Activated naive CD4-positive, alpha-beta T cell treated with anti-CD3 and anti-CD28 coated beads, Interleukin-2, amount 50 U/mL, for 16 hours (primary cell): ENCODE measurements around the gene ATIC.
"Not testable (repeated sequence)": the region's sequence is repeated elsewhere in the genome, so short reads cannot be mapped to it uniquely, and the experiment has no call there.

Experiments
- DNase-seq: peaks from one replicate; pipeline ENCODE4 v3.0.0-alpha.2; 2020

ATIC gene

GRCh38 chr2:215316336-215316735, 4.5 kb downstream of the ATIC start:
- DNase-seq = no peak

- DNase-seq = no peak
These were observed 7.6 kb downstream of the ATIC start for GRCh38 chr2:215319500-215319899.

GRCh38 chr2:215320102-215320501, 8.2 kb downstream of the ATIC start:
- DNase-seq = no peak

- DNase-seq = no peak
These were observed 8.8 kb downstream of the ATIC start for GRCh38 chr2:215320679-215321078.

GRCh38 chr2:215324811-215325210, 13.0 kb downstream of the ATIC start:
- no peak for DNase-seq

- DNase-seq = no peak
These were observed 16.2 kb downstream of the ATIC start for GRCh38 chr2:215328066-215328465.

- no peak for DNase-seq
These were observed 21.2 kb downstream of the ATIC start for GRCh38 chr2:215332872-215333595.

- DNase-seq = no peak
These were observed 27.2 kb downstream of the ATIC start for GRCh38 chr2:215338883-215339679.

- no peak for DNase-seq
These were observed 36.0 kb downstream of the ATIC start for GRCh38 chr2:215347878-215348277.

GRCh38 chr2:215352602-215353001, 40.7 kb downstream of the ATIC start:
- no peak for DNase-seq

GRCh38 chr2:215354771-215355695, 43.2 kb downstream of the ATIC start:
- no peak for DNase-seq

GRCh38 chr2:215355801-215356200, 43.9 kb downstream of the ATIC start:
- DNase-seq = no peak

- DNase-seq = no peak
These were observed 44.6 kb downstream of the ATIC start for GRCh38 chr2:215356334-215356947.

- DNase-seq = no peak
These were observed 45.1 kb downstream of the ATIC start for GRCh38 chr2:215356948-215357461.

- DNase-seq = no peak
These were observed 45.8 kb downstream of the ATIC start for GRCh38 chr2:215357660-215358059.

- DNase-seq = no peak
These were observed 46.5 kb downstream of the ATIC start for GRCh38 chr2:215358312-215358845.

- DNase-seq = no peak
These were observed 47.2 kb downstream of the ATIC start for GRCh38 chr2:215358891-215359575.

- DNase-seq = no peak
These were observed 47.7 kb downstream of the ATIC start for GRCh38 chr2:215359576-215359922.

- DNase-seq = not testable (repeated sequence)
These were observed 48.2 kb downstream of the ATIC start for GRCh38 chr2:215360059-215360458.

- no peak for DNase-seq
These were observed 48.7 kb downstream of the ATIC start for GRCh38 chr2:215360596-215360995.

GRCh38 chr2:215361211-215361875, 49.5 kb downstream of the ATIC start:
- no peak for DNase-seq
